GM13977 (cell line): Measurements from ENCODE around the gene GCH1.
"Not testable (repeated sequence)": the region's sequence is repeated elsewhere in the genome, so short reads cannot be mapped to it uniquely, and the experiment has no call there.

Experiments
- DNase-seq: peaks from one replicate; pipeline ENCODE4 v3.0.0; 2012; ENCODE audit warnings: low spot score
- in situ Hi-C: fragments of 300-500 bp; cut with MboI; formaldehyde crosslinking; loops from one replicate; pipeline ENCODE4 v1.12.0; 2022; ENCODE audit warnings: low sequenced_read_pairs, low pct_unique_long_range_greater_than_20kb, mixed read lengths, inconsistent platforms; ENCODE audit not compliant: unreplicated experiment
- TF ChIP-seq, protein P1 (sequence below): IDR thresholded peaks from 2 replicates; pipeline ENCODE4 v1.5.1; 2012; ENCODE audit warnings: mild to moderate bottlenecking, control low read depth; ENCODE audit not compliant: insufficient read depth; ENCODE audit errors: extremely low read depth, missing control alignments

GCH1 gene

DNA sequence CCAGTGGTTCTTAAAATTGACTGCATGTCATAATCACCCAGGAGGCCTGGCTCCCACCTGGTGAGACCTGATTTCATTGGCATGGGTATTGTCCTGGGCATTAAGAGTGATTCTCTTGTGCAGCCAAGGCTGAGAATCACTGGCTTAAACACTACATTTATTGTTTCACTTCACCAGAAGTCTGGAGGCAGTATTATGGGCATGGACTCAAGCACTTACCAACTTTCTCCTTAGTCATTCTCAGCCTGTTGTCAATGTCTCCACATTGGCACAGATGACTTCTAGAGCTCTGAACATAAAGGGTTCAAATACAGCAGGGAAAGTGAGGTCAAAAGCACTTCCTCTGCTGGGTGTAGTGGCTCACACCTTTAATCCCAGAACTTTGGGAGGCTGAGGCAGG, 25.6 kb upstream of the GCH1 start:
- DNase-seq: no peak
- in situ Hi-C loops: no loop called here
- TF ChIP-seq, protein P1, sequence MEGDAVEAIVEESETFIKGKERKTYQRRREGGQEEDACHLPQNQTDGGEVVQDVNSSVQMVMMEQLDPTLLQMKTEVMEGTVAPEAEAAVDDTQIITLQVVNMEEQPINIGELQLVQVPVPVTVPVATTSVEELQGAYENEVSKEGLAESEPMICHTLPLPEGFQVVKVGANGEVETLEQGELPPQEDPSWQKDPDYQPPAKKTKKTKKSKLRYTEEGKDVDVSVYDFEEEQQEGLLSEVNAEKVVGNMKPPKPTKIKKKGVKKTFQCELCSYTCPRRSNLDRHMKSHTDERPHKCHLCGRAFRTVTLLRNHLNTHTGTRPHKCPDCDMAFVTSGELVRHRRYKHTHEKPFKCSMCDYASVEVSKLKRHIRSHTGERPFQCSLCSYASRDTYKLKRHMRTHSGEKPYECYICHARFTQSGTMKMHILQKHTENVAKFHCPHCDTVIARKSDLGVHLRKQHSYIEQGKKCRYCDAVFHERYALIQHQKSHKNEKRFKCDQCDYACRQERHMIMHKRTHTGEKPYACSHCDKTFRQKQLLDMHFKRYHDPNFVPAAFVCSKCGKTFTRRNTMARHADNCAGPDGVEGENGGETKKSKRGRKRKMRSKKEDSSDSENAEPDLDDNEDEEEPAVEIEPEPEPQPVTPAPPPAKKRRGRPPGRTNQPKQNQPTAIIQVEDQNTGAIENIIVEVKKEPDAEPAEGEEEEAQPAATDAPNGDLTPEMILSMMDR: no peak

DNA sequence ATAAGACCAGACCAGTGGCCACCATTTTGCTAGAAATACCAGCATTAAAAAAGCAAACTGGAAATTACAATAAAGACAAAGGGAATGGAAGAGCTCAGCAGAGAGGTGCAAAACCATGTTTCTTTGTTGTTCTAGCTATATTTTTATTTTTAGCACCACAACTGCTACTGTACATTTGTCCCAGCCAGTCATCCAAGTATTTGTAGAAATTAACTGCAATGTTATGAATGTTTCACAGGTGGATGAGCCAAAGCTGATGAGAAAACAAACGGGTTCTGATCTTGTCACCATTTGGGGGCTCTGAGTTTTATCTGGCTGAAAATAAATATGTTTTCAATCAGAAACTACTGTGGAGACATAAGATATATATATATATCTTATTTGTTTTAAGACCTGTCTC, 24.9 kb upstream of the GCH1 start:
- in situ Hi-C loops: no loop called here
- no peak for DNase-seq
- TF ChIP-seq, protein P1: no peak

DNA sequence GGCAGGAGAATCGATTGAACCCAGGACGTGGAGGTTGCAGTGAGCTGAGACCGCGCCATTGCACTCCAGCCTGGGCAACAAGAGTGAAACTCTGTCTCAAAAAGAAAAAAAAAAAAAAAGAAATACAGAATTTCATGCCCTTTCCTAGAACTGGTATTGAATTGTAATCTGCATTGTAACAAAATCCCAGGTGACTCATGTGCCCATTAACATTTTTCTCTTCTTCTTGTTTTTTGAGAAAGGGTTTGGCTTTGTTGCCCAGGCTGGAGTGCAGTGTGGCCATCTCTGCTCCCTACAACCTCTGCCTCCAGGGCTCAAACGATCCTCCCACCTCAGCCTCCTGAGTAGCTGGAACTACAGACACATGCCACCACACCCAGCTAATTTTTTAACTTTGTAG, 23.9 kb upstream of the GCH1 start:
- DNase-seq, in situ Hi-C loops: not testable (repeated sequence)

DNA sequence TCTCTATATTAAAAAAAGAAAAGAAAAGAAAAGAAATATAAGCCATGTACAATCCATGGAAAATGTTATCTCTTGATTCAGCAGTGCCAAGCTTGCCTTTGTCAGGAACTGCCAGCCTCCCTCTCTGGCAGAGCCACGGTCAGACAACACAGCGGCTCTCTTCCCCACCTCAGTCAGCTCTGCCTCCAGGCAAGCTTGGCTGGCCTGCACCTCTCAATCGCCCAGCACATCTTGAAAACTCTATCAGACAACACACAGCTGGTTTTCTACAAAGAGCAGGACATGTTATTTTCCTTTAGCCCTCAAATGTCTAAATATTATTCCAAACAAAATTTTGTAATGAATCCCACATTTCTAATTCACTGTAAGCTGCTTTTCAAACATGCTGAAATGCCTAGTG, 20.0 kb upstream of the GCH1 start:
- in situ Hi-C loops: no loop called here
- TF ChIP-seq, protein P1: no peak
- DNase-seq: no peak

DNA sequence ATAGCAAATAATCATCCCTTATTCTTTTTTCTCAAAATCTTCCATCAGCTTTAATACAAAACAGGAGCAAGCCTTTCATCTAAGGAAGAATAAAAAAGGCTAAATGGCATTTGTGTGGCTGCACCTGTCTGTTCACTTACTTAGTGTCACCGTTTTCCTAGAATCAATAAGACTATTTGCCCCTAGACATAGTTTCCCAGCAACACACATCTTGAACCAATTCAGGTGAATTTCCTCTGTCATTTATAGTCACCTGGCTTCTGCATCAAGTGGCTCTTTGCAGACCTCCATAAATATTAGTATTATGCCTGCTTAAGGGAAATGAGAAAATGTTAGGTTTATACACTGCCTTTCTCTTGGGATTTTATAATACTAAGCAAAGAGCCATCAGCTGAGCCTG, 17.4 kb upstream of the GCH1 start:
- in situ Hi-C loops: no loop called here
- DNase-seq: no peak
- TF ChIP-seq, protein P1: no peak

DNA sequence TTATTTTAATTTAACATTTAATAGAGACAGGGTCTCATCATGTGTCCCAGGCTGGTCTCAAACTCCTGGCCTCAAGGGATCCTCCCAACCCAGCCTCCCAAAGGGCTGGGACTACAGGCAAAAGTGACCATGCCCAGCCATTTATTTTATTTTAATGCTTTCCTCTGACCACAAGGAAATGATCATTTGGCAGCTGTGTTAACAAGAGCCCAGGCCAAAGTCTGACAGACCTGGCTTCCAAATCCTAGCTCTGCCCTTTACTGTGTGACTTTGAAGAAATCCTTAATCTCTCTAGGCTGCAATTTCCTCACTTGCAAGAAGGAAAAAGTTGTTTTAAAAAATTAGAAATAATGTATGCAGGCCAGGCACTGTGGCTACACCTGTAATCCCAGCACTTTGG, 16.7 kb upstream of the GCH1 start:
- TF ChIP-seq, protein P1: no peak
- in situ Hi-C loops: no loop called here
- no peak for DNase-seq

DNA sequence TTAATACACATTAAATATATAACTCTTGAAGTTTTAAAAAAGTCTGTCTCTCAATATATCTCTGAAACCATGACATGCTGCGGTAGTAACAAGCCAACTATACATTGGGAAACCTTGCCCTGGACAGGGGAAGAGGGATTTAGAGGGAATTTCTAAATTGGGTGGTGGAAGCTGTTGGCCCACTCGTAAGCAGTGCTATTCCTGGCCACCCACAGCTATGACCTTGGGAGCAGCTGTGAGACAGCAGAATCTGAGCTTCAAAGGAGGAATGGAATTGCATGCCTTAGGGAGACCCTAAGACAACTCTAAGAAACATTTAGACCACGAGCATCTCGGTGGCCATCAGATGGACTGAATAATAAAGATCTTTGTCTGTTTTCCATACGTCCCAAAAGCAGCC, 15.8 kb upstream of the GCH1 start:
- TF ChIP-seq, protein P1: no peak
- DNase-seq: no peak
- in situ Hi-C loops: no loop called here
